ENCODE data around the gene JAZF1. TPM values are rescaled to one million over a fixed set of nuclear protein-coding genes. Genes with fewer than 3 reads are reported as not detected.
A peak's percentile ranks its signal among the peaks of the same experiment; 100 is the strongest.

JAZF1 gene
- polyA plus RNA-seq, 3 donors: 12.1 to 18.1 (median 17.2) TPM

GRCh38 chr7:28211006-28211405 lies 30.4 kb upstream of the JAZF1 start:
- Histone ChIP-seq H3K79me2 (ENCODE audit: insufficient read depth, low read length) (no peaks in the 10 kb centered on the region), H4K20me1 (ENCODE audit: insufficient read depth, low read length) (no peaks in the 10 kb centered on the region), H3K9me3 (replicated peaks in 1 of 2; ENCODE audit: control insufficient read depth in 1 of 2, insufficient read depth in 1 of 2, low read length in 2 of 2) (no peaks in the 10 kb centered on the region), H3K36me3 (replicated peaks in 1 of 2; ENCODE audit: control insufficient read depth in 1 of 2, insufficient read depth in 2 of 2, low read length in 2 of 2) (no peaks in the 10 kb centered on the region), H3K4me1 (ENCODE audit: control insufficient read depth in 1 of 2, insufficient read depth in 2 of 2, low read length in 2 of 2) (peaks cover 7 to 13% of the 10 kb centered on the region in 2 donors), H2AFZ (ENCODE audit: insufficient read depth, low read depth, low read length, poor library complexity, severe bottlenecking) (no peak overlapping the region), H3K27me3 (ENCODE audit: control insufficient read depth in 2 of 2, insufficient read depth in 2 of 2, low read length in 2 of 2) (no peaks in the 10 kb centered on the region), H3K4me3 (replicated peaks in 1 of 3; ENCODE audit: low read depth in 2 of 3, low read length in 3 of 3) (no peak overlapping the region), H3K4me2 (replicated peaks; ENCODE audit: extremely low read depth, low read length, poor library complexity, severe bottlenecking) (no peak overlapping the region), H3K27ac (ENCODE audit: low read depth in 1 of 2, low read length in 2 of 2) (no peak overlapping the region), H3K9ac (ENCODE audit: insufficient read depth, low read length, poor library complexity, severe bottlenecking) (no peak overlapping the region)
- no CpG with 5 or more reads among the region's 1 CpG for WGBS (ENCODE audit: insufficient coverage)
- intact Hi-C loops (cut with micrococcal nuclease): no loop called here
- H3K9me3 Mint-ChIP-seq: peaks cover 5 to 11% (median 7%) of the 10 kb centered on the region in 7 donors
- H3K4me3 Mint-ChIP-seq: no peak overlapping the region
- DNase-seq: peak in 1 of 3 donors; percentile 17
- TF ChIP-seq, protein P1, sequence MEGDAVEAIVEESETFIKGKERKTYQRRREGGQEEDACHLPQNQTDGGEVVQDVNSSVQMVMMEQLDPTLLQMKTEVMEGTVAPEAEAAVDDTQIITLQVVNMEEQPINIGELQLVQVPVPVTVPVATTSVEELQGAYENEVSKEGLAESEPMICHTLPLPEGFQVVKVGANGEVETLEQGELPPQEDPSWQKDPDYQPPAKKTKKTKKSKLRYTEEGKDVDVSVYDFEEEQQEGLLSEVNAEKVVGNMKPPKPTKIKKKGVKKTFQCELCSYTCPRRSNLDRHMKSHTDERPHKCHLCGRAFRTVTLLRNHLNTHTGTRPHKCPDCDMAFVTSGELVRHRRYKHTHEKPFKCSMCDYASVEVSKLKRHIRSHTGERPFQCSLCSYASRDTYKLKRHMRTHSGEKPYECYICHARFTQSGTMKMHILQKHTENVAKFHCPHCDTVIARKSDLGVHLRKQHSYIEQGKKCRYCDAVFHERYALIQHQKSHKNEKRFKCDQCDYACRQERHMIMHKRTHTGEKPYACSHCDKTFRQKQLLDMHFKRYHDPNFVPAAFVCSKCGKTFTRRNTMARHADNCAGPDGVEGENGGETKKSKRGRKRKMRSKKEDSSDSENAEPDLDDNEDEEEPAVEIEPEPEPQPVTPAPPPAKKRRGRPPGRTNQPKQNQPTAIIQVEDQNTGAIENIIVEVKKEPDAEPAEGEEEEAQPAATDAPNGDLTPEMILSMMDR (IDR thresholded peaks at IDR 0.05): no peak
- H3K36me3 Mint-ChIP-seq: peaks cover 0 to 3% of the 10 kb centered on the region in 2 donors
- H3K4me1 Mint-ChIP-seq: peaks cover 21% of the 10 kb centered on the region
- H3K27ac Mint-ChIP-seq: no peak overlapping the region
- peaks cover 1 to 5% (median 3%) of the 10 kb centered on the region in 3 donors for H3K27me3 Mint-ChIP-seq (ENCODE audit: low read depth in 3 of 3)

DNA sequence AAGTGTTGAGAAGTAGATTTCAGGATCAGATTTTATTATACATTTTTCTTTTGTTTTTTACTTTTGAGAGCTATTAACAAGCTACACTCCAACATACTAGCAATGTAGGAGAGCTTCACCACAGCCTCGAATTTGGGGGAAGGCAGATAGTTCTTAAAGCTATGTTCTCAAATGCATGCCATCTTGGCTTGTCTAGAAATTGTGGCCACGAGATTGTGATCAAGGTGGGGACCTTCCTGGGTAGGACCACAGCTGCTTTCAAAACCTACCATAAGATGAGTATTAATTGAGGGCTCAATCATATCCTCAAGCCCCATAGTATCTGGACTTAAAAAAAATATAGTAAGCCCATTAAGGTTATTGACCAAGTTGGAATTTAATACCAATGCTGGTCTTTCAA lies 27.9 kb upstream of the JAZF1 start:
- Histone ChIP-seq H4K20me1 (ENCODE audit: insufficient read depth, low read length) (no peaks in the 10 kb centered on the region), H3K36me3 (replicated peaks in 1 of 2; ENCODE audit: control insufficient read depth in 1 of 2, insufficient read depth in 2 of 2, low read length in 2 of 2) (no peaks in the 10 kb centered on the region), H3K9ac (ENCODE audit: insufficient read depth, low read length, poor library complexity, severe bottlenecking) (no peak overlapping the region), H3K4me3 (replicated peaks in 1 of 3; ENCODE audit: low read depth in 2 of 3, low read length in 3 of 3) (no peak overlapping the region), H3K4me2 (replicated peaks; ENCODE audit: extremely low read depth, low read length, poor library complexity, severe bottlenecking) (no peak overlapping the region), H3K27me3 (ENCODE audit: control insufficient read depth in 2 of 2, insufficient read depth in 2 of 2, low read length in 2 of 2) (no peaks in the 10 kb centered on the region), H3K79me2 (ENCODE audit: insufficient read depth, low read length) (no peaks in the 10 kb centered on the region), H3K27ac (ENCODE audit: low read depth in 1 of 2, low read length in 2 of 2) (no peak overlapping the region), H2AFZ (ENCODE audit: insufficient read depth, low read depth, low read length, poor library complexity, severe bottlenecking) (no peak overlapping the region), H3K4me1 (ENCODE audit: control insufficient read depth in 1 of 2, insufficient read depth in 2 of 2, low read length in 2 of 2) (peaks cover 7 to 13% of the 10 kb centered on the region in 2 donors), H3K9me3 (replicated peaks in 1 of 2; ENCODE audit: control insufficient read depth in 1 of 2, insufficient read depth in 1 of 2, low read length in 2 of 2) (no peaks in the 10 kb centered on the region)
- H3K4me3 Mint-ChIP-seq: no peak overlapping the region
- TF ChIP-seq, protein P1 (IDR thresholded peaks at IDR 0.05): no peak
- WGBS (ENCODE audit: insufficient coverage): 100% methylated on average over 1 of the region's 2 CpGs
- DNase-seq: no peak
- intact Hi-C loops (cut with micrococcal nuclease): no loop called here
- peaks cover 0 to 3% of the 10 kb centered on the region in 2 donors for H3K36me3 Mint-ChIP-seq
- peaks cover 5 to 14% (median 7%) of the 10 kb centered on the region in 7 donors for H3K9me3 Mint-ChIP-seq
- peaks cover 1 to 8% (median 3%) of the 10 kb centered on the region in 3 donors for H3K27me3 Mint-ChIP-seq (ENCODE audit: low read depth in 3 of 3)
- no peak overlapping the region for H3K27ac Mint-ChIP-seq
- H3K4me1 Mint-ChIP-seq: peaks cover 23% of the 10 kb centered on the region
